ENCODE results near the gene CERT1.
"Not testable (repeated sequence)": the region's sequence is repeated elsewhere in the genome, so short reads cannot be mapped to it uniquely, and the experiment has no call there.

CERT1 gene

DNA sequence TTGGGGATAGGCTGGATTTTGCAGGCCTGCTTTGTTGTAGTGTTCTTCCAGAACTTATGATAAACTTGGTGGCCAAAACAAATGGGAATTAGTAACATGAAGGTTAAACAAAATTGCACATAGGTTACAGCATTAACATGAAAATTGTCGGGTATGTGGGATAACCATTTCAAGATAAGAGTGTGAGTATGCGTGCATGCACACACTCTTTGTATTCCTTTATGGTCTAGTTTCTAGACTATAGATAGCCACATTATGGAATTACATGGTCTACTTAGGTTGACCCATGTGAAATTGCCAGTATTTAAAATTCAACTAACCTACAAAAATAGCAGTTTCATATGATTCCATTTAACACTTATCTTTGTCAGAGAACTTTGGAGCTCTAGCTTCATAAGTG, 173.0 kb downstream of the CERT1 start:
- DNase-seq, result no peak

DNA sequence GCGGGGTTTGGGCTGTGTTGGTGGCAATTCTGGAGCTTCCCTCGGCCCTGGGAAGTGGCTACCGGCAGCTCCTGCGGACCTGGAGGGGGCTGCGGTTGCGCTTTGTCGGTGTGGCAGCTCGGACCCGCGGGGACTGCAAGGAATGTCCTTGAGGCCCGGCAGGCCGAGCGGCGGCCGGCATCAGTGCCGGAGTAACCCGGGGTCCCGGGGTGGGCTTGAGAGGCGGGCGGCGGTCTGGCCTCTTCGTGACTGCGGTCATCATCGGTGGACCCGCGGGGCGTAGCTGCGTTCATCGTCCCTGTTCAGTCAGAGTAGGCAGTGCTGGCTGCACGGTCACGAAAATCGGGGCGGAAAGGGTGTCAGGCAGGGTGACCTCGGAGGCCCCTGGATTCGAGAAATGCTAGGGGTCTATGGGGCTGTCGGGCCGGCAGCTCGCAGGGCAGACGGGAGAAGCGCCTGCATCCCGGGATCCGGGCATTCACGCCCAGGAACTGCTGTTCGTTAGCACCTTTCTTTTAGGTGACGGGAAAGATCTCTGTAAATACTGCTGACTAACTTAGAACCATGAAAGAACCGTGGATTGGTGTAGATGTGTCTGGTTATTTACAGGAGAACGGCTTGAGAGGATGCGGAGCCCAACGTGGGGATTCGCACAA, 173.9 kb downstream of the CERT1 start:
- DNase-seq, result no peak

DNA sequence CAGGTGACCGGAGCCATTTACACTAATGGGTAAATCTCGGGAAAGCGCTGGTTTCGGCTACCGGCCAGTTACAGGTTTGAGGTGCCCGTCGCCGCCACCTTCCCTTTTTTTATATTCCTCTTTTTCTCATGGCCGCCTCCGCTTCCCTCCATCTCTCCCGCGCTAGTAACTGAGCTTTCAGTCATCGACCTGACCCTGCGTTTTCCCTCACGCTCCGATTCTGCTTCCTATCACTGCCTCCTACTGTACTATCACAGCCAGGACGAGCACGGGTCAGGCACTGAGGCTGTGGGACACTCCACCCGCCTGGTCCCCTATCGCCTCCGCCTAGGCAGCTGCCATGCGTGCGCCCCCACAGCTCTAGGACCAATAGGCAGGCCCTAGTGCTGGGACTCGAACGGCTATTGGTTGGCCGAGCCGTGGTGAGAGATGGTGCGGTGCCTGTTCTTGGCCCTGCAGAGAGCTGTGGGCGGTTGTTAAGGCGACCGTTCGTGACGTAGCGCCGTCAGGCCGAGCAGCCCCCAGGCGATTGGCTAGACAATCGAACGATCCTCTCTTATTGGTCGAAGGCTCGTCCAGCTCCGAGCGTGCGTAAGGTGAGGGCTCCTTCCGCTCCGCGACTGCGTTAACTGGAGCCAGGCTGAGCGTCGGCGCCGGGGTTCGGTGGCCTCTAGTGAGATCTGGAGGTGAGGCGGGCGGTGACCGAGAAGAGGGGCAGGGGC, 174.7 kb downstream of the CERT1 start, which contains the start of gene HMGCR:
Gene HMGCR, plus strand, starts transcription at position 606 of the 722 bp plus-strand sequence. CDS start 5,386 bp downstream, outside the sequence.
- peak; percentile 94 for DNase-seq

DNA sequence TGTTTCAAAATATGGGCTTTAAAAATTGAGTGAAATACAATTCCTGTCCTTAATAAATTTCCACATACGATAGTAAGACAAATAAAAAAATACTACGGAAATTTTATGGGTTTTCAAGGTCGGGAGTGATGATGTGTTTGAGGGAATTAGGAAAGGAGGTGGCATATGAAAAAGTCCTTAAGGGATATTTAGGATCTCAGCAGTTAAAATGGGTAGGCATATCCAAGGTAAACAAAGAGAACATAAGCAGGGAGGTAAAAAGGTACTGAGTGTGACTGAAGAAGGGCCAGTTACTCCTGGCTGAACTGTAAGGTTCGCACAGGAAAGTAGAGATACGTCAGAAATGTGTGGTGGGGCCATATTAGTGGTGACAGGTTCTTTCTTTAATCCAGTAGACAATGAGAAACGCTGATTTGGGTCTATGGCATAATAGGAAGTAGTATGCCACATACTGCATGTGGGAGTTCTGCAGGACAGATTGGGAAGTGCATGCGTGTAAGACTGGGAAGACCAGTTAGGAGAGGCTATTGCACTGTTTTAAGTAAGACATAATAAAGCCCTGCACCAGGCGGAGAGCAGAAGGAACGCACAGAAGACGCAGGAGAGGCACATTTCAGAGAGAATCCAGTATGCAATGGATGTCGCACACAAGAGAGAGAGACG, 175.3 kb downstream of the CERT1 start:
- DNase-seq, result peak; percentile 45

DNA sequence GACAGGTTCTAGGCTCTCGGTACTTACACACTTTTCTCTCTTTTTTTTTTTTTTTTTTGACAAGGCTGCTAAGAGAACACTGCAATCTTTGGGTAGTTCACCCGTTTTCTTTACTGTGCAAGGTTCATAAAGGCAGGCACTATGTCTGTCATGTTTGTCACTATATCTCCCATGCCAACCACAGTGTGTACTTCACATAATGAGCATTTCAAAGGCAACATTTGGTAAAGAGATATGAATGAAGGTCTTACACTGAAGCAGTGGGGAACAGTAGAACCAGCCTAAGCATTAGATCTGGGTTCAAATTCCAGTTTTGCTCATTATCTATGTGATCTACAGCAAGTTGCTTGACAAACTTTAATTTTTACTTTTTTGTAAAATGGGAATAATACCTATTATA, 175.9 kb downstream of the CERT1 start:
- DNase-seq, result no peak

DNA sequence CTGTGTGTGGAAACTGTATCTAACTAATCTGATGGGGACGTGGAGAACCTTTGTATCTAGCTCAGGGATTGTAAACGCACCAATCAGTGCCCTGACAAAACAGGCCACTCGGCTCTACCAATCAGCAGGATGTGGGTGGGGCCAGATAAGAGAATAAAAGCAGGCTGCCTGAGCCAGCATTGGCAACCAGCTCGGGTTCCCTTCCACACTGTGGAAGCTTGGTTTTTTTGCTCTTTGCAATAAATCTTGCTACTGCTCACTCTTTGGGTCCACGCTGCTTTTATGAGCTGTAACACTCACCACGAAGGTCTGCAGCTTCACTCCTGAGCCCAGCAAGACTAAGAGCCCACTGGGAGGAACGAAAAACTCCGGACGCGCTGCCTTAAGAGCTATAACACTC, 177.0 kb downstream of the CERT1 start:
- DNase-seq, result not testable (repeated sequence)

DNA sequence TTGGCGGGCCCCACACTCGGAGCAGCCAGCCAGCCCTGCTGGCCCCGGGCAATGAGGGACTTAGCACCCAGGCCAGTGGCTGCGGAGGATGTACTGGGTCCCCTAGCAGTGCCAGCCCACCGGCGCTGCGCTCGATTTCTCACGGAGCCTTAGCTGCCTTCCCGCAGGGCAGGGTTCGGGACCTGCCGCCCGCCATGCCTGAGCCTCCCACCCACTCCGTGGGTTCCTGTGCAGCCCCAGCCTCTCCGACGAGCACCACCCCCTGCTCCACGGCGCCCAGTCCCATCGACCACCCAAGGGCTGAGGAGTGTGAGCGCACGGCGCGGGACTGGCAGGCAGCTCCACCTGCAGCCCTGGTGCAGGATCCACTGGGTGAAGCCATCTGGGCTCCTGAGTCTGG, 177.7 kb downstream of the CERT1 start:
- not testable (repeated sequence) for DNase-seq

DNA sequence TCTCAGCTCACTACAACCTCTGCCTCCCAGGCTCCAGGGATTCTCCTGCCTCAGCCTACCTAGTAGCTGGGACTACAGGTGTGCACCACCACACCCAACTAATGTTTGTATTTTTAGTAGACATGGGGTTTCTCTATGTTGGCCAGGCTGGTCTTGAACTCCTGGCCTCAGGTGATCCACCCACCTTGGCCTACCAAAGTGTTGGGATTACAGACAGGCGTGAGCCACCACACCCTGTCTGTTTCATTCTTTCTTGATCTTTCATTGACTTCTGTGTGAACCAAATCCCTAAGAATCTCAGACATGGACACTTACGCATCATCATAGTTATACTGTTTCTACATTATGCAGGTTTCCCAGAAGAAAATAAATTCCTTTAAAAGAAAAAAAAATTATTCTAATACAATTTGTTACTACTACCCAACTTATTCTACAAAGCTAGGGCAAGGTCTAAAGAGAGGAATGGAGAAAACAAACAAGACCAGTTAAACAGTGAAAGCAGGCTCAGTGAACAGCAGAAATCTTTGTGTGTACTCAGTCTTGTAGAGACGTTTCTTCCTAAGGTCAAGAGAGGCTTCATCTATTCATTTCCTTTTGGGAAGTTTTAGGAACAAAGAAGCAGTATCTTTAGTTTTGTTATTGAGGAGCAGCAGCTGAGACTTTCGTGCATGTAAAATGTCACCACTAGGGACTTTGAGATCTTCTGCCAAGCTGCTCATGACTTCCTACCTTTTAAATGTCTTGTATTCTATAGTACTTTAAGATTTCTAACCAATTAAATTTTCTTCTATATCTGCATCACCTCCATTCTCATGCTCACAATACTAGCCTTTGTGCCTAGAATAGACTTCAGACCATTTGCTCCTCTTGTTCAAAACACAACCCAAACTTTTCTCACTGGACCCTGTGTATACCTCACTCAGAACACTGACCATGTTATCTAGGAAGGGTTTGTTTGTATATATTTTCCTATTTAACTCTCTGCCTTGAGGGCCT, 180.0 kb downstream of the CERT1 start:
- DNase-seq, result no peak

DNA sequence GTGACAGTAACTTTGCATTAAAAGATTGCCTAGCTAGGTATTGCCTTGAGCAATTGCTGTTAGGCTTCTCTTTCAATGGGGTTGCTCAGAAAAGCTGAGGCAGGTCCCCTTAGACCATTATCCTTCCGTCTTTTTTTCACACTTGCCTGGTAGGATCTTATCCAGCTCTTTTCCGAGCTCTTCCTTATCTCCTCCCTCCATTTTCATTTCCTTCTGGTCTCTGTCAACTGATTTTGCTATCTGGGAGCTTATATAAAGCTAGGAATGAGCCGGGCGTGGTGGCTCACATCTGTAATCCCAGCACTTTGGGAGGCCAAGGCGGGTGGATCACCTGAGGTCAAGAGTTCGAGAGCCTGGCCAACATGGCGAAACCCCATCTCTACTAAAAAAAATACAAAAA, 181.0 kb downstream of the CERT1 start:
- no peak for DNase-seq

Data from NCI-H1105 treated with DMSO at 0.1 percent for 48 hours (cell line).